IMR-90 (cell line): ENCODE data around the gene DCLRE1A. TPM values are rescaled to one million over a fixed set of nuclear protein-coding genes. Genes with fewer than 3 reads are reported as not detected.

Experiments used
- ATAC-seq: fragments of 200-7000 bp; cut with Tn5 transposase; 2 replicates; pipeline ENCODE4 v1.9.1; 2020; ENCODE audit warnings: low read depth, mild to moderate bottlenecking, moderate library complexity
- BruUV-seq: library from RNA; stranded (reverse); fragments of 400-500 nt; replicated peaks from 2 replicates; lab custom pipeline; 2021; lab: Mats Ljungman, UMichigan
- CTCF ChIA-PET: fragments of 300-600 bp; formaldehyde crosslinking; extraction: SDS; loops from one replicate; lab custom pipeline; 2021; ENCODE audit warnings: antibody characterized with exemption; lab: Yijun Ruan, JAX
- POLR2A ChIA-PET: fragments of 300-600 bp; sonication (Branson Sonifier 250); formaldehyde crosslinking; loops from one replicate; lab custom pipeline; 2022; ENCODE audit warnings: antibody characterized with exemption; ENCODE audit not compliant: unreplicated experiment; lab: Charles Lee
- DNase-seq: peaks from one replicate; pipeline ENCODE4 v3.0.0; 2013
- H2AFZ ChIP-seq: replicated peaks from 2 replicates; pipeline ENCODE3; 2013; ENCODE audit warnings: low read length, mild to moderate bottlenecking; ENCODE audit not compliant: poor library complexity
- H2AK5ac ChIP-seq: 2 replicates; pipeline ENCODE4 v1.6.1; 2013; ENCODE audit warnings: low read depth, low read length, inconsistent platforms
- H2AK9ac ChIP-seq: replicated peaks from 2 replicates; pipeline ENCODE3; 2013; ENCODE audit warnings: mild to moderate bottlenecking, low read depth, low read length, moderate library complexity; ENCODE audit not compliant: poor library complexity
- H2BK120ac ChIP-seq: 2 replicates; pipeline ENCODE4 v1.6.1; 2013; ENCODE audit warnings: low read depth, low read length, inconsistent platforms
- H2BK15ac ChIP-seq: 3 replicates; pipeline ENCODE4 v1.6.1; 2013; ENCODE audit warnings: low read depth, low read length, inconsistent platforms
- H2BK20ac ChIP-seq: 2 replicates; pipeline ENCODE4 v1.6.1; 2013; ENCODE audit warnings: low read depth, mild to moderate bottlenecking, inconsistent platforms, low read length, moderate library complexity
- H2BK5ac ChIP-seq: 2 replicates; pipeline ENCODE4 v1.6.1; 2013; ENCODE audit warnings: mild to moderate bottlenecking, low read depth, low read length, inconsistent platforms; ENCODE audit not compliant: poor library complexity, severe bottlenecking
- H3K14ac ChIP-seq: replicated peaks from 2 replicates; pipeline ENCODE4 v1.6.1; 2013; ENCODE audit warnings: low read depth, low read length, inconsistent platforms
- H3K18ac ChIP-seq: 2 replicates; pipeline ENCODE4 v1.6.1; 2013; ENCODE audit warnings: low read depth, low read length, control low read depth
- H3K23ac ChIP-seq: 2 replicates; pipeline ENCODE4 v1.6.1; 2013; ENCODE audit warnings: low read depth, low read length, inconsistent platforms
- H3K27ac ChIP-seq: 2 replicates; pipeline ENCODE4 v1.5.1; 2013; ENCODE audit warnings: mild to moderate bottlenecking, control low read depth, low read length; ENCODE audit not compliant: insufficient read depth
- H3K27me3 ChIP-seq: 2 replicates; pipeline ENCODE4 v1.6.1; 2013; ENCODE audit warnings: low read length; ENCODE audit not compliant: control insufficient read depth, insufficient read depth
- H3K36me3 ChIP-seq: 2 replicates; pipeline ENCODE4 v1.6.1; 2013; ENCODE audit warnings: low read length, mixed read lengths; ENCODE audit not compliant: control insufficient read depth, insufficient read depth
- H3K4ac ChIP-seq: 2 replicates; pipeline ENCODE4 v1.6.1; 2013; ENCODE audit warnings: low read depth, low read length, inconsistent platforms
- H3K4me1 ChIP-seq: 2 replicates; pipeline ENCODE4 v1.6.1; 2013; ENCODE audit warnings: low read length, mixed read lengths; ENCODE audit not compliant: control insufficient read depth, insufficient read depth
- H3K4me2 ChIP-seq: 2 replicates; pipeline ENCODE4 v1.6.1; 2013; ENCODE audit warnings: low read depth, mild to moderate bottlenecking, control low read depth, low read length, moderate library complexity
- H3K4me3 ChIP-seq: 2 replicates; pipeline ENCODE4 v1.5.1; 2013; ENCODE audit warnings: low read depth, mild to moderate bottlenecking, control low read depth, low read length, moderate library complexity; ENCODE audit not compliant: insufficient read depth
- H3K56ac ChIP-seq: 2 replicates; pipeline ENCODE4 v1.6.1; 2013; ENCODE audit warnings: low read length, inconsistent platforms; ENCODE audit not compliant: insufficient read depth; ENCODE audit errors: extremely low read depth
- H3K79me1 ChIP-seq, 2 experiments: 2 replicates each; pipeline ENCODE4 v1.6.1; 2013; ENCODE audit warnings: low read length in 2 of 2, inconsistent platforms in 1 of 2, low read depth in 1 of 2
- H3K9ac ChIP-seq: 2 replicates; pipeline ENCODE4 v1.6.1; 2013; ENCODE audit warnings: low read depth, low read length, control low read depth
- H3K9me1 ChIP-seq: 2 replicates; pipeline ENCODE4 v1.6.1; 2013; ENCODE audit warnings: low read length, inconsistent platforms; ENCODE audit not compliant: insufficient read depth
- H3K9me3 ChIP-seq: 2 replicates; pipeline ENCODE4 v1.6.1; 2013; ENCODE audit warnings: low read length; ENCODE audit not compliant: control insufficient read depth, insufficient read depth
- H4K20me1 ChIP-seq: 2 replicates; pipeline ENCODE4 v1.6.1; 2013; ENCODE audit warnings: low read length, inconsistent platforms; ENCODE audit not compliant: insufficient read depth
- H4K5ac ChIP-seq: 2 replicates; pipeline ENCODE4 v1.6.1; 2013; ENCODE audit warnings: mild to moderate bottlenecking, low read depth, low read length, control low read depth
- H4K8ac ChIP-seq, 2 experiments: 2 replicates each; pipeline ENCODE4 v1.6.1; 2013; ENCODE audit warnings: low read depth in 2 of 2, low read length in 2 of 2, control low read depth in 1 of 2, inconsistent platforms in 1 of 2
- H4K91ac ChIP-seq: 2 replicates; pipeline ENCODE4 v1.6.1; 2013; ENCODE audit warnings: low read depth, low read length, inconsistent platforms; ENCODE audit not compliant: insufficient read depth
- CEBPB ChIP-seq: IDR thresholded peaks from 2 replicates; pipeline ENCODE4 v1.6.1; 2012; ENCODE audit warnings: low read depth, low read length, improper control_type of control experiment
- MAFK ChIP-seq: IDR thresholded peaks from 2 replicates; pipeline ENCODE4 v1.6.1; 2012; ENCODE audit warnings: low read depth, low read length, improper control_type of control experiment
- SMC3 ChIP-seq: fragments of 150-350 bp; IDR thresholded peaks from 2 replicates; pipeline ENCODE4 v1.6.1; 2016; ENCODE audit warnings: low read depth, mild to moderate bottlenecking, antibody characterized with exemption, low read length, moderate library complexity
- WGBS, 2 experiments: methylation state at CpG; one replicate each; pipeline versions ENCODE4 v1.1.5 to v1.1.7; 2013; ENCODE audit warnings: missing lambda C conversion rate in 2 of 2; ENCODE audit not compliant: insufficient read length in 1 of 2; ENCODE audit errors: extremely low coverage in 2 of 2; 5-methylcytosine and 5-hydroxymethylcytosine counted together
- dilution Hi-C: fragments of 300-500 bp; cut with HindIII; formaldehyde crosslinking; loops from one replicate; pipeline ENCODE4 v1.14.3; 2018; ENCODE audit warnings: low sequenced_read_pairs; ENCODE audit not compliant: unreplicated experiment
- in situ Hi-C: fragments of 300-500 bp; cut with MboI; formaldehyde crosslinking; loops from 3 replicates; pipeline ENCODE4 v1.14.3; 2019; ENCODE audit warnings: low sequenced_read_pairs, inconsistent platforms, mixed read lengths
- intact Hi-C: fragments of 100-400 bp; cut with micrococcal nuclease; formaldehyde crosslinking; loops from 2 replicates; pipeline ENCODE4 v1.10.0; 2022
- polyA plus RNA-seq, 3 experiments: library from polyadenylated mRNA; depleted of rRNA; stranded (reverse); fragments of >200 nt; gene quantifications; 2 replicates each; pipeline ENCODE4 v1.2.3, GENCODE V29; 2012; ENCODE audit warnings: low replicate concordance in 1 of 3
- total RNA-seq: library from RNA; depleted of rRNA; stranded (reverse); fragments of >200 nt; gene quantifications from 2 replicates; pipeline ENCODE4 v1.2.3, GENCODE V29; 2012

DCLRE1A gene
- total and polyA plus RNA-seq, 2 of the 4 experiments (the other 2 are of a cell fraction), result 3.1 to 6.3 TPM

- CTCF ChIA-PET, result no interaction called here
Measured at GRCh38 chr10:113823389-113823788, 30.5 kb downstream of the DCLRE1A start.

More at GRCh38 chr10:113823389-113823788, 30.5 kb downstream of the DCLRE1A start:
- H2AK5ac ChIP-seq, result no peak overlapping the region
- dilution Hi-C loops (no loop called here), intact Hi-C loops (no loop called here), in situ Hi-C loops (no loop called here)
- H2AFZ ChIP-seq, result no peak overlapping the region
- no peak overlapping the region for H3K4ac ChIP-seq
- H2AK9ac ChIP-seq, result no peak overlapping the region
- no peak overlapping the region for H2BK20ac ChIP-seq
- no CpG with 5 or more reads among the region's 4 CpGs for WGBS, 2 experiments
- no peak overlapping the region for H4K5ac ChIP-seq
- no peak for TF ChIP-seq CEBPB
- TF ChIP-seq MAFK, result no peak
- TF ChIP-seq SMC3, result no peak
- no peak for DNase-seq
- BruUV-seq, result no TSS peak
- no peak overlapping the region for H4K8ac ChIP-seq
- H3K36me3 ChIP-seq, result no peaks in the 10 kb centered on the region
- no peak overlapping the region for H3K9ac ChIP-seq
- H3K4me3 ChIP-seq, result no peak overlapping the region
- no peaks in the 10 kb centered on the region; the same call in 1 of the 2 replicates for H3K4me1 ChIP-seq
- H2BK5ac ChIP-seq, result no peak overlapping the region
- no peak overlapping the region for H2BK15ac ChIP-seq
- no peak overlapping the region for H4K91ac ChIP-seq
- H2BK120ac ChIP-seq, result no peak overlapping the region
- H3K23ac ChIP-seq, result no peak overlapping the region
- POLR2A ChIA-PET, result no interaction called here
- no peaks in the 10 kb centered on the region for H3K79me1 ChIP-seq
- no peaks in the 10 kb centered on the region for H4K20me1 ChIP-seq
- no peaks in the 10 kb centered on the region; the same call in 1 of the 2 replicates for H3K9me3 ChIP-seq
- no peak overlapping the region for H3K18ac ChIP-seq
- no peak overlapping the region for H3K14ac ChIP-seq
- ATAC-seq, result no peak
- H3K56ac ChIP-seq, result no peak overlapping the region
- H3K27me3 ChIP-seq, result peaks cover 5% of the 10 kb centered on the region
- no peak overlapping the region for H3K27ac ChIP-seq
- H3K9me1 ChIP-seq, result no peaks in the 10 kb centered on the region
- H3K4me2 ChIP-seq, result no peak overlapping the region
